B cell (primary cell): ENCODE measurements around the gene SERTAD3. TPM values are rescaled to one million over a fixed set of nuclear protein-coding genes. Genes with fewer than 3 reads are reported as not detected.
"Not testable (repeated sequence)": the region's sequence is repeated elsewhere in the genome, so short reads cannot be mapped to it uniquely, and the experiment has no call there.

Experiments
- ATAC-seq: fragments of 200-7000 bp; cut with Tn5 transposase; one replicate; pipeline ENCODE4 v1.10.0; 2021; ENCODE audit warnings: low read depth, mild to moderate bottlenecking, moderate number of reproducible peaks, moderate library complexity
- CTCF ChIA-PET: fragments of 350-600 bp; sonication (Branson Sonifier 250); formaldehyde crosslinking; loops from one replicate; lab custom pipeline; 2021; ENCODE audit warnings: antibody characterized with exemption, inconsistent platforms; lab: Charles Lee
- POLR2A ChIA-PET: fragments of 350-600 bp; sonication (Branson Sonifier 250); formaldehyde crosslinking; loops from one replicate; lab custom pipeline; 2021; ENCODE audit warnings: antibody characterized with exemption; lab: Charles Lee
- DNase-seq: peaks from one replicate; pipeline ENCODE4 v3.0.0; 2013
- H2AFZ ChIP-seq: 2 replicates; pipeline ENCODE4 v1.6.1; 2012; ENCODE audit warnings: mild to moderate bottlenecking, low read depth, low read length; ENCODE audit not compliant: insufficient read depth, poor library complexity, severe bottlenecking
- H3K27ac ChIP-seq, 2 donors: 1 replicate in 1 of 2; 2 replicates in 1 of 2; pipeline ENCODE4 v1.5.1; 2012 to 2013; ENCODE audit warnings: low read length in 2 of 2, mild to moderate bottlenecking in 2 of 2, moderate library complexity in 1 of 2
- H3K27me3 ChIP-seq, 4 experiments: fragments of 200-600 bp in 1 of 4; sonication (generic) in 1 of 4; replicated peaks in 1 of 4; 1 replicate in 2 of 4; 2 replicates in 2 of 4; pipeline versions ENCODE4 v1.6.1 to v1.7.0; 2013 to 2016; ENCODE audit warnings: low read length in 3 of 4, mild to moderate bottlenecking in 2 of 4, mixed read lengths in 1 of 4, moderate library complexity in 1 of 4; ENCODE audit not compliant: insufficient read depth in 4 of 4, control insufficient read depth in 3 of 4; ENCODE audit errors: control extremely low read depth in 1 of 4
- H3K36me3 ChIP-seq, 2 experiments: replicated peaks in 1 of 2; 1 replicate in 1 of 2; 2 replicates in 1 of 2; pipeline versions ENCODE4 v1.6.1 to v1.7.1; 2013; ENCODE audit warnings: low read length in 1 of 2; ENCODE audit not compliant: insufficient read depth in 2 of 2, control insufficient read depth in 1 of 2; ENCODE audit errors: control extremely low read depth in 1 of 2, extremely low read depth in 1 of 2
- H3K4me1 ChIP-seq, 2 donors: fragments of 200-600 bp in 1 of 2; sonication (generic) in 1 of 2; 1 replicate in 1 of 2; 2 replicates in 1 of 2; pipeline versions ENCODE4 v1.5.1 to v1.6.1; 2013 to 2017; ENCODE audit warnings: low read length in 2 of 2; ENCODE audit not compliant: control insufficient read depth in 2 of 2, insufficient read depth in 2 of 2
- H3K4me2 ChIP-seq: replicated peaks from 2 replicates; pipeline ENCODE3; 2012; ENCODE audit warnings: mild to moderate bottlenecking, low read depth, low read length; ENCODE audit not compliant: poor library complexity, severe bottlenecking
- H3K4me3 ChIP-seq, 5 experiments: fragments of 200-600 bp in 1 of 5; sonication (generic) in 1 of 5; 1 replicate in 3 of 5; 2 replicates in 2 of 5; pipeline versions ENCODE4 v1.5.1 to v1.7.0; 2011 to 2016; ENCODE audit warnings: low read length in 4 of 5, mild to moderate bottlenecking in 4 of 5, low read depth in 2 of 5, control low read depth in 1 of 5, moderate library complexity in 1 of 5; ENCODE audit not compliant: insufficient read depth in 1 of 5; ENCODE audit errors: control extremely low read depth in 1 of 5, extremely low read depth in 1 of 5
- H3K79me2 ChIP-seq: fragments of 200-600 bp; sonication (generic); one replicate; pipeline ENCODE4 v1.6.0; 2016; ENCODE audit warnings: low read length; ENCODE audit not compliant: control insufficient read depth, insufficient read depth
- H3K9ac ChIP-seq: fragments of 200-600 bp; sonication (generic); 2 replicates; pipeline ENCODE4 v1.6.1; 2017; ENCODE audit warnings: mild to moderate bottlenecking, low read length, moderate library complexity
- H3K9me3 ChIP-seq, 3 donors: one replicate each; pipeline versions ENCODE4 v1.6.1 to v1.7.1; 2013; ENCODE audit warnings: low read length in 2 of 3; ENCODE audit not compliant: control insufficient read depth in 2 of 3, insufficient read depth in 1 of 3; ENCODE audit errors: control extremely low read depth in 1 of 3
- H4K20me1 ChIP-seq: 2 replicates; pipeline ENCODE4 v1.6.0; 2012; ENCODE audit warnings: mild to moderate bottlenecking, low read length; ENCODE audit not compliant: insufficient read depth, control insufficient read depth, poor library complexity, severe bottlenecking
- H3K27ac Mint-ChIP-seq: one replicate; pipeline ENCODE4 v1.8.0; 2021; ENCODE audit warnings: mixed read lengths
- H3K27me3 Mint-ChIP-seq: one replicate; pipeline ENCODE4 v1.8.0; 2021; ENCODE audit warnings: mixed read lengths
- H3K4me1 Mint-ChIP-seq: one replicate; pipeline ENCODE4 v1.8.0; 2021; ENCODE audit warnings: mixed read lengths
- H3K4me3 Mint-ChIP-seq: one replicate; pipeline ENCODE4 v1.8.0; 2021; ENCODE audit warnings: mixed read lengths
- H3K9me3 Mint-ChIP-seq: one replicate; pipeline ENCODE4 v1.8.0; 2022; ENCODE audit warnings: mixed read lengths; ENCODE audit not compliant: insufficient read depth
- CTCF ChIP-seq: fragments of 200-600 bp; IDR thresholded peaks from one replicate; pipeline ENCODE4 v1.8.0; 2022; ENCODE audit warnings: antibody characterized with exemption, mild to moderate bottlenecking
- EZH2 ChIP-seq: IDR thresholded peaks from 2 replicates; pipeline ENCODE4 v1.6.1; 2012; ENCODE audit warnings: borderline replicate concordance, low read depth, mild to moderate bottlenecking, moderate library complexity, low read length; ENCODE audit not compliant: insufficient read depth, poor library complexity, severe bottlenecking
- WGBS: methylation state at CpG from one replicate; pipeline ENCODE4 v1.1.5; 2013; ENCODE audit warnings: missing lambda C conversion rate; ENCODE audit not compliant: insufficient coverage; 5-methylcytosine and 5-hydroxymethylcytosine counted together
- intact Hi-C: fragments of 100-400 bp; cut with micrococcal nuclease; formaldehyde crosslinking; loops from one replicate; pipeline ENCODE4 v1.10.0; 2022
- polyA plus RNA-seq: library from polyadenylated mRNA; depleted of rRNA; stranded (reverse); fragments of >200 nt; gene quantifications from 2 replicates; pipeline ENCODE4 v1.2.3, GENCODE V29; 2012
- total RNA-seq, 2 donors: library from RNA; stranded (reverse); fragments of 120-200 nt in 1 of 2; gene quantifications; 1 replicate in 1 of 2; 2 replicates in 1 of 2; pipeline versions ENCODE4 v1.2.3 to v1.2.4, GENCODE V29; 2013 to 2022

The SERTAD3 gene
- total and polyA plus RNA-seq, 2 donors (not counting 1 experiment from before 2014, with no cell fraction given), result 41.6 to 43.9 TPM

- POLR2A ChIA-PET, result no interaction called here
- Histone ChIP-seq H3K4me2 (no peak overlapping the region), H4K20me1 (no peaks in the 10 kb centered on the region), H3K4me1 (peaks cover 10 to 36% of the 10 kb centered on the region in 2 donors), H3K4me3 (no peak overlapping the region), H2AFZ (no peak overlapping the region), H3K27me3 (peaks cover 0 to 2% (median 0%) of the 10 kb centered on the region in 4 experiments), H3K9me3 (no peaks in the 10 kb centered on the region), H3K9ac (no peak overlapping the region), H3K27ac (peak overlapping the region in 1 of 2 donors; percentile 44), H3K36me3 (no peaks in the 10 kb centered on the region), H3K79me2 (no peaks in the 10 kb centered on the region)
- CTCF ChIA-PET, result interaction anchor here (1.3 kb wide), 1 partner anchor 106 kb away, joined by 3 read pairs; no protein-coding TSS in a partner anchor
- no peak for TF ChIP-seq EZH2
- no peak for TF ChIP-seq CTCF
- WGBS, result 72% methylated on average over 6 of the region's 9 CpGs
- H3K9me3 Mint-ChIP-seq, result no peaks in the 10 kb centered on the region
- ATAC-seq (no peak), DNase-seq (no peak)
- H3K27me3 Mint-ChIP-seq, result no peaks in the 10 kb centered on the region
- peak overlapping the region; percentile 15 for H3K27ac Mint-ChIP-seq
- intact Hi-C loops, result no loop called here
- H3K4me3 Mint-ChIP-seq, result no peak overlapping the region
- peaks cover 30% of the 10 kb centered on the region for H3K4me1 Mint-ChIP-seq
Observed at GRCh38 chr19:40410030-40410389, 34.1 kb downstream of the SERTAD3 start.

- not testable (repeated sequence) for H3K27me3 ChIP-seq, H3K4me3 Mint-ChIP-seq, H3K9me3 Mint-ChIP-seq, H3K36me3 ChIP-seq, DNase-seq, H4K20me1 ChIP-seq, H3K27ac ChIP-seq, H3K79me2 ChIP-seq, H3K27ac Mint-ChIP-seq, H3K9me3 ChIP-seq, H3K27me3 Mint-ChIP-seq, ATAC-seq, H3K4me2 ChIP-seq, H2AFZ ChIP-seq, H3K9ac ChIP-seq, H3K4me3 ChIP-seq
- ChIA-PET POLR2A (interaction anchor here (1.0 kb wide), 1 partner anchor 13 kb away, joined by 3 read pairs; no protein-coding TSS in a partner anchor), CTCF (interaction anchor here (0.6 to 2.4 kb wide), 2 partner anchors 13 to 269 kb away, joined by 3 to 14 read pairs; no protein-coding TSS in a partner anchor)
- H3K4me1 ChIP-seq, result peaks cover 10 to 36% of the 10 kb centered on the region in 2 donors
- intact Hi-C loops, result loop anchor here (10.0 kb wide), 1 partner anchor 886 kb away; no protein-coding TSS in a partner anchor
- 97% methylated on average over 8 of the region's 8 CpGs for WGBS
- H3K4me1 Mint-ChIP-seq, result peaks cover 33% of the 10 kb centered on the region
Observed at GRCh38 chr19:40408598-40408925, 35.6 kb downstream of the SERTAD3 start.
